Stimulated activated CD4-positive, alpha-beta T cell treated with anti-CD3 and anti-CD28 coated beads, Interleukin-4, amount 100 ng/mL, for 48 hours (primary cell): ENCODE results near the gene LRBA.
"Not testable (repeated sequence)": the region's sequence is repeated elsewhere in the genome, so short reads cannot be mapped to it uniquely, and the experiment has no call there.

Experiments
- DNase-seq, 2 donors: peaks; one replicate each; pipeline ENCODE4 v3.0.0-alpha.2; 2020; ENCODE audit warnings: low read depth in 2 of 2

The LRBA gene

DNA sequence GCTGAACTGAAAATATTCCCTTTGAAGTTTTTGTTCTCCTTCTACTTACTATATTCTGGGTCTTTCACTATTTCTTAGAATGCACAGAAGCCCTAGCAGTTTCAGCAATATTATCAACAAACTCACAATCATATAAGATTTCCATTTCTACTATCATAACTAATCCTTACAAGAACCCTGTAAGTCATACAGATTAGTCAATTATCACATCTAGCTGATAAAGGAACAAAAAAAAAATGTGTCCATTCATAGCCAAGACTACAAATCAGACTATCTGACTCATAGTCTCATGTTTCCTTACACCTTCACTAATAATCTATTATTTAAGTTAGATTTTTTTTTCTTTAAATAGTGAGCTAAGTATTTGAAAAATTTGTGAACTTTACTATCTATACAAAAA, 72.5 kb downstream of the LRBA start:
- no peak for DNase-seq

DNA sequence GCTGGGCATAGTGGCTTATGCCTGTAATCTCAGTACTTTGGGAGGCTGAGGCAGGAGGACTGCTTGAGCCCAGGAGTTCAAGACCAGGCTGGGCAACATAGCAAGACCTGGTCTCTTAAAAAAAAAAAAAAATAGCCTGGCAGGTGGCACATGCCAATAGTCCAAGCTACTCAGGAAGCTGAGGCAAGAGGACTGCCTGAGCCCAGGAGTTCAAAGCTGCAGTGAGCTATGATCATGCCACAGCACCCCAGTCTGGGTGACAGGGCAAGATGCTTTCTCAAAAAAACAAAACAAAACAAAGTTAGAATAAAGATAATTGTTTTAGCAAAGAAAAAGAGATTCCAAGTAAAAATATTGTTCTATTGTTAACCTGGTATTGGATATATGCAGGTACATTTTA, 75.0 kb downstream of the LRBA start:
- DNase-seq: no peak

DNA sequence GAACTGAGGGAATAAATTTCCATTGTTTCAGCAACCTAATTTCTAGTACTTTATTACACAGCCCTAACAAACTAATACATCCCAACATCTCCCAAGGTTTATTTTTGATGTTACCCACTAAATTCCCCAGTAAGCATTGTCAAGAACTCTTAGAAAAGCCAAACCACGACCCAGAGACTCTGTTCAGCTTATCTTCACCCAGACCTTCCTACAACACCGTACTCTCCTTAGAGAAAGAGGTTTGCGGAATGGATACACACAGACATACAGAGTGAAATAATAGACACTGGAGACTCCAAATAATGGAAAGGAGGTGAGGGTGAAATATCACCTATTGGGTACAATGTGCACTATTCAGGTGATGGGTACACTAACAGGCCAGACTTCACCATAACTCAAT, 75.6 kb downstream of the LRBA start:
- DNase-seq: no peak

DNA sequence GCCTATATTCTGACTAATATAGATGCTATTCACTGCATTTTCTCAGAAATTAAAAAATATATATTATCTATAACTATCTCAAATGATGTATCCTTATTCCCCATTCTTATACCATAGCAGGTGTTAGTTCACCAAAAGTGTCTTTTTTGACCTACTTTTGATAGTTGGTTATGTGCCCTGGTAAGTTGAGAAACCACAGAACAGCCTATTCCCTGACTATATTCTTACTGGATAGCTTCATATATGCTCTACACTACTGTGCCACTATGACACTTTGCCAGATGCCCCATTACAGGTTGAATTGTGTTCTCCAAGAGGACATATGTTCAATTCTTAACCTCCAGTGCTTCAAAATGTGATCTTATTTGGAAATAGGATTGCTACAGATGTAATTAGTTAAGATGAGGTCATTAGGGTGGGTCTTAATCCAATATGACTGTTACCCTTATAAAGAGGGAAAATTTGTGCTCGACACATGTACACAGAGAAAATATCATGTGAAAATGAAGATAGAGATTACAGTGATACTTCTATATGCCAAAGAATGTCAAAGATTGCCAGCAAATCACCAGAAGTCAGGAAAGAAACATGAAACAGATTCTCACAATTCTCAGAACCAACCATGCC, 76.1 kb downstream of the LRBA start:
- DNase-seq: no peak

DNA sequence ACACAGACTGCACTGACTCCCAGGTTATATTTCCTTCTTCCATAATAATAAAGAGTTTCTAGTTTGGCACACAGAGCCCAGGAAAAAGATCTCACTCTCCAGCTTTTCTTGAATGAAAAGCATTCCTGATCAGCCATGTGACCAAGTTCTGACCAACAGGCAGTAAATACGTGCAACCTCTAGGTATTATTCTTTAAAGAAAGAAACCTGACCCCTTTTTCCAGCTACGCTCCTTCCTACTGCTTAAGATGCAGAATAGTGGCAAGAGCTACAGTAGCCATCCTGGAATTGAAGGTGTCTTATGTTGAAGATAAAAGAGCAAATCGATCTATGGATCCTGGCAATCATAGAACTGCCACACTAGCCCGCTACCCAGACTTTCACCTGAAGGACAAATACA, 76.7 kb downstream of the LRBA start:
- no peak for DNase-seq

DNA sequence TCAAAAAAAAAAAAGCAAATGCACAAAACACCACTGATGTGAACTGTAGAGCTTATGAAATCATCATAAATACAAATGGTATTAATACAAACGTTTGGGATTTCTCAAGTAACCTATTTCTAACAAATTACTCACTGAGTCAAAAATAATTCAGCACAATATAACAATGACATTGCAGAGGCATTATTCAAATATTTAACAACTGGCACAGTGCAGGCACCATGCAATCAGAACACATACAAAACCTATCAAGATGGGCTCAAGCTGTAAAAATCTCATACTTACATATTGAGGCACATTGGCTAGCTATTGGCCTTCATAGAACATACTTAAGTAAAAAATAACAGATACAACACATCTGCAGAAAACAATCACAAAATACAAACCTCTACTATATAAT, 81.1 kb downstream of the LRBA start:
- no peak for DNase-seq

DNA sequence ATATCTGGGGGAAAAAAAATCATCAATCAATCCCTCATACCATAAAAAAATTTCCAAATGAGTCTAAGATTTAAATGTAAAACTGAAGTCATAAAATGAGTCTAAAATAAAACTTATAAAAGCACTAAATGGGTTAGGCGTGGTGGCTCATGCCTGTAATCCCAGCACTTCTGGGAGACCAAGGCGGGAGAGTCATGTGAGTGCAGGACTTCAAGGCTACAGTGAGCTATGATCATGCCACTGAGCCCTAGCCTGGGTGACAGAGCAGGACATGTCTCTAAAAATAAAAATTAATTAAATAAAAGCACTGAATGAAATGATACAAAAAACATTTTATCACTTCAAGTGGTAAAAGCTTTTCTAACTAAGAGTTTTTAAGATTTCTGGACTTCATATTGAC, 83.3 kb downstream of the LRBA start:
- DNase-seq: no peak

DNA sequence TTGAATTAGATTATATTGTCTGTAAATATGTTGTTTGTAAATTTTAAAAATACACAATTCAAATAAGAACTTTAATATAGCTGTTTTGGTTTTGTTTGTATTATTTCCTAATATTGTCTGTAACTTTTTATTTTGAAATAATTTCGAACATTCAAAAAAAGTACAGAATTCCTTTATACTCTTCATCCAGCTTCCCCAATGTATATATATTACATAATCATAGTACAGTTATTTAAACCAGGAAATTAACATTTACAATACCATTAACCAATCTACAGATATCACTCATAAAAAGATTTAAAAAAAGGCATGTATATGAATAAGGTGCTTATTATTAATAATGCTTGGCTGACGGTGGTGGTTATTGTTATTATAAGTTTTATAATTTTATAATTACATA, 84.1 kb downstream of the LRBA start:
- no peak for DNase-seq

DNA sequence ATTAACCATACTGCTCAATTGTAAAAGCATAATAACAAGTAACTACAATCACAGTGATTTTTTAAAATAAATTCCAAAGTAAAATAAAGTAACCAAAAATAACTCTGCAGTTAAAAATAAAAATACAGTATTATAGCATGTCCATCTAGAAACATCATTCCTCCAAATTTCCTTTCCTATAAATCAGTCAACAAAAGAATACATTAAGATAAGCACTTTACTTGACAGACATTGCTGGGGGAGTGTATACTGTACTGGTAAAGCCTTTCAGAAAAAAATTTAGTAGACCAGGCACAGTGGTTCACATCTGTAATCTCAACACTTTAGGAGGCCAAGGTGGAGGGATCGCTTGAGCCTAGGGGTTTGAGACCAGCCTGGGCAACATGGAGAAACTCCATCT, 91.1 kb downstream of the LRBA start:
- DNase-seq: no peak

DNA sequence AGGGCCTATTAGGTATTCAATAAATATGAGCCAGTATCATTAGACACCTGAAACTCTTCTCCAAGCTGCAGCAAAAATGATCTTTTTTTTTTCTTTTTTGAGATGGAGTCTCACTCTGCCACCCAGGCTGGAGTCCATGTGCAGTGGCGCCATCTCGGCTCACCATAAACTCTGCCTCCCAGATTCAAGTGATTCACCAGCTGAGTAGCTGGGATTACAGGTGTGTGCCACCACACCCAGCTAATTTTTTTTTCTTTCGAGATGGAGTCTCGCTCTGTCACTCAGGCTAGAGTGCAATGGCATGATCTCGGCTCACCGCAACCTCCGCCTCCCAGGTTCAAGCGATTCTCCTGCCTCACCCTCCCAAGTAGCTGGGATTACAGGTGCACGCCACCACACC, 93.6 kb downstream of the LRBA start:
- DNase-seq: not testable (repeated sequence)

DNA sequence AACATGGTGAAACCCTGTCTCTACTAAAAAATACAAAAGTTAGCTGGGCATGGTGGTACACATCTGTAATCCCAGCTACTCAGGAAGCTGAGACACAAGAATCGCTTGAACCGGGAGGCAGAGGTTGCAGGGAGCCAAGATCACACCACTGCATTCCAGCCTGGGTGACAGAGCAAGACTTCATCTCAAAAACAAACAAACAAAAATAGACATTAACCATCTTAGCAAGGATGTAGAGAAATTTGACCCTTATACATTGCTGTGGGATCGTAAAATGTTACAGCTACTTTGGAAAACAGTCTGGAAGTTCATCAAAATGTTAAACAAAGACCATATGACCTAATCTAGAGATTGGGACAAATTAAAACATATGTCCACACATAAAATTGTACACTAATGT, 96.5 kb downstream of the LRBA start:
- not testable (repeated sequence) for DNase-seq

DNA sequence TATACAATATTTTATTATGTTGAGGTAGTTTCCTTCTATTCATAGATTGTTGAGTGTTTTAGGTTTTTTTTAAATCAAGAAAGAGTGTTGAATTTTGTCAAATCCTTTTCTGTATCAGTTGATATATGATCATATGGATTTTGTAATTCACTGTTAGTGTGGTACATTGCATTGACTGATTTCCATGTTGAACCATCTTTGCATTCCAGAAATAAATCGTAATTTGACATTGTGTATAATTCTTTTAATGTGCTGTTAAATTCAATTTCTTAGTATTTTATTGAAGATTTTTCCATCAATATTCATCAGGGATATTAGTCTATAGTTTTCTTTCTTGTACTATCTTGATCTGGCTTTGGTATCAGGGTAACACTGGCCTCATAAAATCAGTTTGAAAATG, 103.8 kb downstream of the LRBA start:
- DNase-seq: no peak

DNA sequence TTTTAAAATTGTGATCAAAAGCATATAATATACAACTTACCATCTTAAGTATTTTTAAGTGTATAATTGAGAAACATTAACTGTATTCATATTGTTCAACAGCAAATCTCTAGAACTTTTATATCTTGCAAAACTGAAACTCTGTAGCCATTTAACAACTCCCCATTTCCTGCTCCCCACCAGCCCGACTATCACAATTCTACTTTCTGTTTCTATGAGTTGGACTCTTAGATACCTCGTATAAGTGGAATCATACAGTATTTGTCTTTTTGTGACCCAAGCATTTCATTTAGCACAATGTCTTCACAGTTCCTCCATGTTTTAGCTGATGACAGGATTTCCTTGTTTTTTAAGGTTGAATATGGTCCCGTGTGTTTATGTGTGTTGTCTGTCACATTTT, 106.0 kb downstream of the LRBA start:
- DNase-seq: no peak

DNA sequence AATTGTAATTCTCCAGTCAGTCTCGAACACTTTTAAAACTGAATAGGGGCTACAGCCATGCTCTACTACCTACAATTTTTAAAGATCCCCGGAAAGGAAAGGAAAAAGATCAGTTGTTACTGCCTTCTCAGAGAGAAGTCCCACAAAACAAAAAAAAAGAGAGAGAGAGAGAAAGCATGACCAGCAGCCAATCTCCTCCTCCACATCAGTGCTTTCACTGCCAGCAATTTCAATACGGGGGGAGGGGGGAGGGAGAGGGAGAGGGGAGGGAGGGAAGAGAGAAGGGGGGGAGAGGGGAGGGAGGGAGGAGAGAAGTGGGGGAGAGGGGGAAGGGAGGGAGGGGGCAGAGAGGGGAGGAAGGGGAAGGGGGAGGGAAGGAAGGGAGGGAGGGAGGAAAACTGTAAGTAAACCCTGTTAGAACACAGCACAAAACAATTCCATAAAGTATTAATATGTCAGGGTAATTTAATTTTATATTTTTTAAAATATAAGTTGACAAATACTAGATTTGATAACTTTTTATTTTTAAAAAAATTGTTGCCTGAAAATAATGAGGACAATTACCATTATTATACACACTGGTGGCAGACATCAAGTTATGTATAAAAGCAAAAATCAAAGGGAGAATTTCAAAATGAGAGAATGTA, 108.0 kb downstream of the LRBA start:
- no peak for DNase-seq

DNA sequence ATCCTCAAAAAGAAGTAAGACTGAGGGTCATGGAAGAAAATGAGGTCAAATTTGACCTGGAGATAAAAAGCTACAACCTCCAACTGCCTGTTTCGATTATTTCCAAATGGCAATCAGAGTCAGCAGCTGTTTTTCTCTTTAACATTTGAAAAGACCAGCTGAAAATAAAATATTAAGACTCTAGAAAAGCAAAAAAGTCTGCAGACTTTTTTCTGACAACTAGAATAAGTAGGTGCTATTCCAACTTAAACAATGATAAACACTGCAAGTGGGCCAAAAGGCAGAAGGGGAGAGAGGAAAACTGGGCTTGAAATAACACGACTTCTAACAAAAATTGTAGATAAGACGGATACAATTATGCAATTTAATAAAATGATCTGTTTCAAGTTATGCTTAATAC, 110.4 kb downstream of the LRBA start:
- no peak for DNase-seq

DNA sequence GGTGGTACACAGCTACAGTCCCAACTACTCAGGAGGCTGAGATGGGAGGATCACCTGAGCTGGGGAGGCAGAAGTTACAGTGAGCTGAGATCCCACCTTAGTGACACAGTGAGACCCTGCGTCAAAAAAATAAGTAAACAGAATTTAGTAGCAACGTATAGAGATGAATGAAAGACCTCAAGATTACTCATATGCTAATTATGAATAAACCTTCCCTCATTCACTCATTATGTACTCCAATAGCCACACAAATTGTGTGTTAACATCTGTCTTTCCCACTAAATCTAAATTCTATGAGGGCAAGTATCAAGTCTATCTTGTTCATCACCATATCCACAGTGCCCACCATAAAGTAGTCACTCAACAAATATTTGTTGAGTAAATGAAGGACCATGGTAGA, 111.5 kb downstream of the LRBA start:
- DNase-seq: no peak

DNA sequence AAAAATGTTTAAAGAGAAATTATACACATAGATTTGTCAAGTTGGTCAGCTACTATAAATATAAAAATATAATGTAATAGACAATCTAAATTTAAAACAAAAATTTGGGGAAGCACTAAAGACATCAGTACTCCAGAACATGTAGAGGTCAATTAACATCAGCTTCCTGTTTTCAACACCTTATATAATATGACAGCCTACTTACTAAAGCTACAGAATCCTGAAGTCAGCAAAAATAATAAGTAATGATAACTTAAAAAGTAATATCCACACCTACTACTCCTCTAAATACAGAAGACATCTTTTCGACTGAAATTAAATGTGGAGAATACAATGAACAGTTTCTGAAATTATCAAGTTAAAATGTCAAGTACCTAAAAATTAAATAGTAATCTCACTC, 118.6 kb downstream of the LRBA start:
- no peak for DNase-seq

DNA sequence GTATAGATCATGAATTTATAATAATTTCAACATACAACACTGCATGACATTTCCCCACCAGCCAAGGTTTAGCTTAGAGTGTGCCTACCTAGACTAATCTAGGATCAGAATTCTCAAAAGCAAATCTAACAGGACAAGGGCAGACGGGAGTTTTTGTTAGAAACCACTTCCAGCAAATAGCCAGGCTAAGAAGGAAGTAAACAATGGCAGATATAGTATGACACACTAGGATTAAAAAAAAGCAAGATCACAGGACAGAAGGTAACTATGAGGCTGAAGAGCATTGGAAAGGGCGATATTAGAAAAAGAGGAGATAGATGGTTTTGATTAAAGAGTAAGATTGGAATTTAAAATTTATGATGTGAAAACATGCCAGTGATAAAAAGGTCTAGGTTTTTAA, 124.8 kb downstream of the LRBA start:
- DNase-seq: no peak

DNA sequence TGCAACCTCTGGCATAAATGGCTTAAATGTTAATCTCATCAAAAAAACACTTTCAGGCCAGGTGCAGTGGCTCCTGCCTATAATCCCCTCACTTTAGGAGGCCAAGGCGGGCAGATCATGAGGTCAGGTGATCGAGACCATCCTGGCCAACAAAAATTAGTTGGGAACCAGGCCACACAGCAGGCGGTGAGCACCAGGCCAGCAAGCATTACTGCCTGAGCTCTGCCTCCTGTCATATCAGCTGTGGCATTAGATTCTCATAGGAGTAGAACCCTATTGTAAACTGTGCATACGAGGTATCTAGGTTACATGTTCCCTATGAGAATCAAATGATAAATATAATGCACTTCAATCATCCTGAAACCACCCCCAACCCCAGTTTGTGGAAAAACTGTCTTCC, 125.8 kb downstream of the LRBA start:
- no peak for DNase-seq

DNA sequence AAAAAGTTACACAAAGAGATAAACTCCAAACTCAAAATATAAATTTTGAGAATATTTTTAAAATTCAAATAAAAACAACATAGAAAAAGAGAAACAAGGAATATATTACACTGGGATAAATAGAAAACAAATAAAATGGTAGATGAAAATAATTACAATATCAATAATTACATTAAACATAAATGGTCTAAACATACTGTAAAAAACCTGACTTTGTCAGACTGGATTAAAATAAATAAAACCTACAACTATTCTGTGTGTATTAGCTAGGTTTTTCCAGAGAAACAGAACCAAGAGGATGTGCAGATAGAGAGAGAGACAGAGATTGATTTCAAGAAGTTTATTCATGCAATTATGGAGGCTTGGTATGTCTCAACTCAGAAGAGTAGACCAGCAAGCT, 126.5 kb downstream of the LRBA start:
- no peak for DNase-seq

DNA sequence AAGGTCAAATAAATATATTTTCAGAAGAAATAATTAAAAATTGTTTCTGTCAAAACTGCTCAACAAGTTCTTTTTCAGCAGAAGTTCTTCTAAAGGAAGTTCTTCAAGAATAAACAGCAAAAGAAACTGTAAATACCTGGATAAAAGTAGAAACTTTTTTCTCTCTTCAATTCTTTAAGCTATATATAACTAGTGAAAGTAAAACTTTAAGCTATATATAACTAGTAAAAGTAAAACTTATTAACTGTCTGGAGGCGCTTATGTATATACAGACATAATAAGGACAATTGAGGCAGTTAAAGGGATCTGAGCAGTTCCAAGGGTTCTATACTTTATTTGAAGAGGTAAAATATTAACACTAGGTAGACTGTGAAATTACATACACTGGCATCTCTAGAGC, 126.9 kb downstream of the LRBA start:
- no peak for DNase-seq

DNA sequence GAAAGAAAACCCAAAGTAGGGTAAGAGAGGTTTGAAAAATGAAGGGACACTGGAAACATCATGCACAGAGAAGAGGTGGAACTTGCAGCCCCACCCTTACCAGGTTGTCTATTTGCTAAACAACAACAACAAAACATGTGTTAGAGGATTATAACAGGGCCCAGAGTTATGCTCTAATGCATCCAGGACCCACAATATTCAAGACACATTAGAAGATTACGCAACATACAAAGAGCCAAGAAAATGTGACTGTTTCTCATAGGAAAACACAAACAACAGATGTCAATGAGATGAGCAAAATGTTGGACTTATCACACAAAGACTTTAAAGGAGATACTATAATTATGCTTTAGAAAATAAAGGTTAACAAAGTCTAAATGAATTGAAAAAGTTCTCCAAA, 128.5 kb downstream of the LRBA start:
- no peak for DNase-seq

DNA sequence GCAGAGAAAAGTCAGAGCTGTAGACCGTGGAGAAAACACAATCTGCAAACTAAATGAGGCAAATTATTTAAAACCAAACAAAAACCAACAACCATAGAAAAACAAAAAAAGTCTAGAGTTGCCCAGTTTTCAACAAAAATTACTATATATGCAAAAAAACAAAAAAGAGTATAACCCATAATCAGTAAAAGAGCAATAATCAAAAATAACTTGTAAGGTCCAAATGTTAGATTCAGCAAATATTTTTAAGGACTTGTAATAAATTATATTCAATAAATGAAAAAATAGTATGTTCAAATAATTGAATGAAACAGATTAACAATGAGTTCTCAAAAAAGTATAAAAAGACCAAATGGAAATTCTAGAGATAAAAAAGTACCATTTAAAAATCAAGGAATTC, 130.5 kb downstream of the LRBA start:
- DNase-seq: no peak

DNA sequence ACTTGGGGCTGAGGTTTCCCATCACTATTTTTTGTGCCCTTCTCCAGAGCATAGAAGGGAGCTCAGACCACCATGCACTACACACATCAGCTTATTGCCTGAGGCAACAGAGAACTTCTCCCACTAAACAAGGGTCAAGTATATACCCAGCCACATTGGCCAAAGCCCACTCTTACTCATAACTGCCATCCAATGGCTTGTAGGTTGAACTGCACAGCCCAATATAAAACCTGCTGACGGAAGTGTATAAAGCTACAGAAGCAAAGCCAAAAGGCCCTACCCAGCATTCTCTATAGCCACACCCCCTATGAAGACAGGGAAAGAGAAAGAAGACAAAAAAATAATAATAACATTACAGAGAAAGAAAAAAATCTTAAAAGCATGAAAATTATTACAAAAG, 139.7 kb downstream of the LRBA start:
- DNase-seq: no peak
